Measurements from ENCODE around the gene GNG14. TPM values are rescaled to one million over a fixed set of nuclear protein-coding genes. Genes with fewer than 3 reads are reported as not detected.

The GNG14 gene
- total RNA-seq, 1 donor from 2014 or later, result 0.85 TPM

- Mint-ChIP-seq H3K4me1 (ENCODE audit: unreplicated experiment) (peaks cover 26% of the 10 kb centered on the region), H3K36me3 (peaks cover 22% of the 10 kb centered on the region), H3K27ac (peak overlapping the region; percentile 94), H3K4me3 (peak overlapping the region; percentile 98), H3K27me3 (no peaks in the 10 kb centered on the region), H3K9me3 (peaks cover 3% of the 10 kb centered on the region)
- no peak for DNase-seq (ENCODE audit: extremely low spot score, unreplicated experiment)
- TF ChIP-seq CTCF (conservative IDR thresholded peaks at IDR 0.05), result peak; percentile 40
These were observed 45.8 kb downstream of the GNG14 start for GRCh38 chr19:12733369-12734214.

DNA sequence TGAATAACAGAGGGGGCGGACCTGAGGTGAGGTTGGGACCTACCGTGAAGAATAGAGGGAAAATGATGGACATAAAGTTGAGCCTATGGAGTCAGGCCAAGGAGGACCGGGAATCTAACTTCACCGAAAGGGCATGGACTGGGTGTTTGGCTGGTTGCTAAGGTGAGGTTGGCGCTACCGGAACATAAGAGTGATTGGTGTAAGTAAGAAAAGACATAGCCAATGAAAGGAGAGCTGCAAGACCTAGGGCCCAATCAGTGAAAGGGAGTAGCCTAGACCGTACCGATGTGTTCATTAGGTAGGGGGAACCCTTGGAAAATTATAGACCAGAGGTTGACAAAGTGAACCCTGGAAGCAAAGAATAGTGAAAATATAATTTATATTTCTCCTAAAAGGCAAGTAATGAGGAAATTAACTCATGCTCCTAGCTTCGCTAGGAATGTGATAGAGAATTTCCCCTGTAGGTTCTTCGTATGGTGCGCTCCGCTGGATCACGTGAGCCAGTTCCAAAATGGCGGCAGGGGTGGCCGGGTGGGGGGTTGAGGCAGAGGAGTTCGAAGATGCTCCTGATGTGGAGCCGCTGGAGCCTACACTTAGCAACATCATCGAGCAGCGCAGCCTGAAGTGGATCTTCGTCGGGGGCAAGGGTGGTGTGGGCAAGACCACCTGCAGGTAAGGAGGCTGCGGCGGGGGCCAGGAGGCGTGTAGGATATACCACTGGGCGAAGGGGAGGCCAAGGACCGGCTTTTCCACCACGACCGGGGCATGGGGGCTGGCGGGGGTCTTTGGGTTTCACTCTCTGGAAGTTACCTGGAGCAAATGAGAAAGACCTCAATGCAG is 49.4 kb downstream of the GNG14 start, which contains the start of gene GET3:
TSS of gene GET3 (plus strand) at position 503 of the 840 bp plus-strand sequence. CDS start at position 512, 9 bp downstream.
- H3K4me1 Mint-ChIP-seq (ENCODE audit: unreplicated experiment), result peaks cover 29% of the 10 kb centered on the region
- H3K9me3 Mint-ChIP-seq, result peaks cover 3% of the 10 kb centered on the region
- peaks cover 17% of the 10 kb centered on the region for H3K36me3 Mint-ChIP-seq
- no peaks in the 10 kb centered on the region for H3K27me3 Mint-ChIP-seq
- peak within 1 kb of the TSS; percentile 98 for H3K27ac Mint-ChIP-seq
- DNase-seq (ENCODE audit: extremely low spot score, unreplicated experiment), result peak; percentile 88
- no peak for TF ChIP-seq CTCF (conservative IDR thresholded peaks at IDR 0.05)
- H3K4me3 Mint-ChIP-seq, result peak within 1 kb of the TSS; percentile 100

DNA sequence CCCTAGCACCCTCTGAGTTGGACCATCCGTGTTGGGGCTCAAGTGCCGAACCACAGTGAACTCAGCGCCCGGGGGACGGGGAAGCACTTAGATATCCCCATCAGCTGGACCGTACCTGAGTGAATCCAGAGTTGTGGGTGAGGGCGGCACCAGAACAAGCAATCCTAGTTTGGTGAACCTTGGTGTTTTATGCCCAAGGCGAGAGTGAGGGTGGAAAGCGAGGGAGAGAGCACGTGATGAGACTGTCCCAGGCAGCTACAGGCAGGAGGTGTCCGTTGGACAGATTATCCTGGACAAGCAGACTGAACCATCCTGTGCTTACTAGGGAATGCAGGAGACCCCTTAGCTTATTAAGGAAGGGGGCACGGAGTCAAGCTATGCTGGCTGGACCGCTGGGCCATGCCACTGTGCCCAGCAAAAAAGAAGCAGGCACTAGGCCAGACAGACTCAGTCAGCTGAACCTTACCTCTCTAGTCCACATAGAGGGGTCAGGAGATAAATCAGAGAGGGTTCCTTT is 50.1 kb downstream of the GNG14 start:
- Mint-ChIP-seq H3K27ac (peak overlapping the region; percentile 98), H3K36me3 (peaks cover 20% of the 10 kb centered on the region), H3K4me3 (peak overlapping the region; percentile 100), H3K9me3 (peaks cover 3% of the 10 kb centered on the region), H3K27me3 (no peaks in the 10 kb centered on the region), H3K4me1 (ENCODE audit: unreplicated experiment) (peaks cover 27% of the 10 kb centered on the region)
- no peak for TF ChIP-seq CTCF (conservative IDR thresholded peaks at IDR 0.05)
- DNase-seq (ENCODE audit: extremely low spot score, unreplicated experiment), result no peak

Other genes with a start within 250 kb of the GNG14 start
- 7.7 TPM in 2 replicates for gene ZNF443, start 247.0 kb upstream of the GNG14 start, total RNA-seq (ENCODE audit: low replicate concordance)
- 3.6 and 5.6 TPM in 2 replicates for gene ZNF709, start 203.2 kb upstream of the GNG14 start, total RNA-seq (ENCODE audit: low replicate concordance)
- 11.0 and 14.5 TPM in 2 replicates for gene ZNF564, start 136.5 kb upstream of the GNG14 start, total RNA-seq (ENCODE audit: low replicate concordance)
- 11.2 and 11.4 TPM in 2 replicates for gene ZNF490, start 77.2 kb upstream of the GNG14 start, total RNA-seq (ENCODE audit: low replicate concordance)
- gene ZNF791, start 77.1 kb upstream of the GNG14 start, total RNA-seq (ENCODE audit: low replicate concordance), result 21.1 and 27.4 TPM in 2 replicates
- 90.6 and 95.4 TPM in 2 replicates for gene MAN2B1, start 21.3 kb upstream of the GNG14 start, total RNA-seq (ENCODE audit: low replicate concordance)
- 9.8 and 14.6 TPM in 2 replicates for gene WDR83, start 21.2 kb upstream of the GNG14 start, total RNA-seq (ENCODE audit: low replicate concordance)
- gene DHPS, start 6.1 kb upstream of the GNG14 start, total RNA-seq (ENCODE audit: low replicate concordance), result 71.2 and 79.4 TPM in 2 replicates
- gene FBXW9, start 8.6 kb downstream of the GNG14 start, total RNA-seq (ENCODE audit: low replicate concordance), result 15.4 and 17.0 TPM in 2 replicates
- gene TNPO2, start 35.9 kb downstream of the GNG14 start, total RNA-seq (ENCODE audit: low replicate concordance), result 78.6 and 99.7 TPM in 2 replicates
- 164 and 173 TPM in 2 replicates for gene TRIR, start 46.7 kb downstream of the GNG14 start, total RNA-seq (ENCODE audit: low replicate concordance)
- 59.6 and 74.5 TPM in 2 replicates for gene GET3, start 49.5 kb downstream of the GNG14 start, total RNA-seq (ENCODE audit: low replicate concordance)
- gene BEST2, start 63.8 kb downstream of the GNG14 start, total RNA-seq (ENCODE audit: low replicate concordance), result 0.14 TPM in 1 of 2 replicates, not detected in the other
- 50.1 and 55.0 TPM in 2 replicates for gene HOOK2, start 87.6 kb downstream of the GNG14 start, total RNA-seq (ENCODE audit: low replicate concordance)
- 31.3 and 116 TPM in 2 replicates for gene JUNB, start 103.5 kb downstream of the GNG14 start, total RNA-seq (ENCODE audit: low replicate concordance)
- 416 and 497 TPM in 2 replicates for gene PRDX2, start 113.8 kb downstream of the GNG14 start, total RNA-seq (ENCODE audit: low replicate concordance)
- gene THSD8, start 114.1 kb downstream of the GNG14 start, total RNA-seq (ENCODE audit: low replicate concordance), result 10.1 and 19.4 TPM in 2 replicates
- gene RNASEH2A, start 118.6 kb downstream of the GNG14 start, total RNA-seq (ENCODE audit: low replicate concordance), result 13.7 and 37.2 TPM in 2 replicates
- not detected in 2 replicates for gene RTBDN, start 146.6 kb downstream of the GNG14 start, total RNA-seq (ENCODE audit: low replicate concordance)
- 1.9 and 3.5 TPM in 2 replicates for gene MAST1, start 150.5 kb downstream of the GNG14 start, total RNA-seq (ENCODE audit: low replicate concordance)
- 17.9 and 24.6 TPM in 2 replicates for gene DNASE2, start 193.5 kb downstream of the GNG14 start, total RNA-seq (ENCODE audit: low replicate concordance)
- not detected in 2 replicates for gene KLF1, start 199.2 kb downstream of the GNG14 start, total RNA-seq (ENCODE audit: low replicate concordance)
- 29.7 and 46.8 TPM in 2 replicates for gene GCDH, start 203.2 kb downstream of the GNG14 start, total RNA-seq (ENCODE audit: low replicate concordance)
- 1.8 TPM in 1 of 2 replicates, not detected in the other for gene SYCE2, start 231.3 kb downstream of the GNG14 start, total RNA-seq (ENCODE audit: low replicate concordance)
- gene FARSA, start 245.7 kb downstream of the GNG14 start, total RNA-seq (ENCODE audit: low replicate concordance), result 67.5 and 68.5 TPM in 2 replicates

All from type B pancreatic cell (in vitro differentiated cells).